HEK293 (cell line): ENCODE results near the gene MINDY1.
A peak's percentile ranks its signal among the peaks of the same experiment; 100 is the strongest.

Source experiments
- HIC1 ChIP-seq: fragments of 450-650 bp; formaldehyde crosslinking; IDR thresholded peaks from 2 replicates; pipeline ENCODE4 v1.5.1; 2016; ENCODE audit warnings: missing biosample characterization, missing genetic modification characterization
- IKZF3 ChIP-seq: fragments of 450-650 bp; IDR thresholded peaks from 2 replicates; pipeline ENCODE4 v1.5.0; 2018; ENCODE audit warnings: missing biosample characterization, mild to moderate bottlenecking, missing genetic modification characterization, moderate library complexity
- KLF1 ChIP-seq: fragments of 450-650 bp; formaldehyde crosslinking; IDR thresholded peaks from 2 replicates; pipeline ENCODE4 v1.5.1; 2016; ENCODE audit warnings: missing biosample characterization, missing genetic modification characterization
- KLF10 ChIP-seq: fragments of 450-650 bp; IDR thresholded peaks from 2 replicates; pipeline ENCODE4 v1.5.1; 2018; ENCODE audit warnings: missing biosample characterization, mild to moderate bottlenecking, missing genetic modification characterization
- MYNN ChIP-seq: fragments of 450-650 bp; formaldehyde crosslinking; IDR thresholded peaks from 2 replicates; pipeline ENCODE4 v1.5.1; 2016; ENCODE audit warnings: missing biosample characterization, missing genetic modification characterization, borderline replicate concordance
- PBX3 ChIP-seq: sonication (generic); formaldehyde crosslinking; IDR thresholded peaks from 2 replicates; pipeline ENCODE4 v1.8.1; 2022; ENCODE audit warnings: mild to moderate bottlenecking, moderate library complexity, missing genetic modification reagents
- PRDM1 ChIP-seq: fragments of 450-650 bp; formaldehyde crosslinking; IDR thresholded peaks from 2 replicates; pipeline ENCODE4; 2016; ENCODE audit warnings: missing biosample characterization, missing genetic modification characterization
- RBAK ChIP-seq: fragments of 450-650 bp; formaldehyde crosslinking; IDR thresholded peaks from 2 replicates; pipeline ENCODE4 v1.5.1; 2016; ENCODE audit warnings: missing biosample characterization, missing genetic modification characterization
- ZBTB17 ChIP-seq: fragments of 450-650 bp; formaldehyde crosslinking; IDR thresholded peaks from 2 replicates; pipeline ENCODE4 v1.5.1; 2016; ENCODE audit warnings: missing biosample characterization, missing genetic modification characterization
- ZBTB44 ChIP-seq: fragments of 450-650 bp; IDR thresholded peaks from 2 replicates; pipeline ENCODE4 v1.5.1; 2018; ENCODE audit warnings: missing biosample characterization, mild to moderate bottlenecking, missing genetic modification characterization
- ZBTB8A ChIP-seq: fragments of 450-650 bp; formaldehyde crosslinking; IDR thresholded peaks from 2 replicates; pipeline ENCODE4 v1.5.1; 2016; ENCODE audit warnings: missing biosample characterization, missing genetic modification characterization
- ZFP3 ChIP-seq: fragments of 450-650 bp; formaldehyde crosslinking; IDR thresholded peaks from 2 replicates; pipeline ENCODE4 v1.5.1; 2016; ENCODE audit warnings: low read depth, missing biosample characterization, missing genetic modification characterization
- ZFP69B ChIP-seq: fragments of 450-650 bp; formaldehyde crosslinking; IDR thresholded peaks from 2 replicates; pipeline ENCODE4 v1.5.1; 2016; ENCODE audit warnings: missing biosample characterization, missing genetic modification characterization
- ZNF112 ChIP-seq: fragments of 450-650 bp; formaldehyde crosslinking; IDR thresholded peaks from 2 replicates; pipeline ENCODE4 v1.5.0; 2017; ENCODE audit warnings: missing biosample characterization, missing genetic modification characterization
- ZNF132 ChIP-seq: fragments of 450-650 bp; formaldehyde crosslinking; IDR thresholded peaks from 2 replicates; pipeline ENCODE4 v1.5.1; 2017; ENCODE audit warnings: missing biosample characterization, missing genetic modification characterization, borderline replicate concordance
- ZNF2 ChIP-seq: fragments of 450-650 bp; formaldehyde crosslinking; IDR thresholded peaks from 2 replicates; pipeline ENCODE4 v1.5.1; 2016; ENCODE audit warnings: missing biosample characterization, missing genetic modification characterization
- ZNF24 ChIP-seq: fragments of 450-650 bp; formaldehyde crosslinking; IDR thresholded peaks from 2 replicates; pipeline ENCODE4 v1.5.1; 2016; ENCODE audit warnings: missing biosample characterization, missing genetic modification characterization
- ZNF335 ChIP-seq: fragments of 450-650 bp; formaldehyde crosslinking; conservative IDR thresholded peaks from 2 replicates; pipeline ENCODE4 v1.5.1; 2016; ENCODE audit warnings: missing biosample characterization, missing genetic modification characterization
- ZNF341 ChIP-seq: fragments of 450-650 bp; formaldehyde crosslinking; IDR thresholded peaks from 2 replicates; pipeline ENCODE4; 2016; ENCODE audit warnings: low read depth, missing biosample characterization, missing genetic modification characterization
- ZNF366 ChIP-seq: fragments of 450-650 bp; formaldehyde crosslinking; conservative IDR thresholded peaks from 2 replicates; pipeline ENCODE4 v1.5.1; 2016; ENCODE audit warnings: missing biosample characterization, missing genetic modification characterization
- ZNF394 ChIP-seq: fragments of 450-650 bp; formaldehyde crosslinking; IDR thresholded peaks from 2 replicates; pipeline ENCODE4 v1.5.1; 2016; ENCODE audit warnings: missing biosample characterization, missing genetic modification characterization, mild to moderate bottlenecking, moderate library complexity, borderline replicate concordance
- ZNF416 ChIP-seq: fragments of 450-650 bp; formaldehyde crosslinking; IDR thresholded peaks from 2 replicates; pipeline ENCODE4 v1.5.1; 2016; ENCODE audit warnings: missing biosample characterization, missing genetic modification characterization
- ZNF501 ChIP-seq: fragments of 450-650 bp; formaldehyde crosslinking; IDR thresholded peaks from 2 replicates; pipeline ENCODE4 v1.5.1; 2016; ENCODE audit warnings: missing biosample characterization, missing genetic modification characterization
- ZNF518A ChIP-seq: fragments of 450-650 bp; formaldehyde crosslinking; conservative IDR thresholded peaks from 2 replicates; pipeline ENCODE4 v1.5.1; 2016; ENCODE audit warnings: low read depth, missing biosample characterization, missing genetic modification characterization
- ZNF529 ChIP-seq: fragments of 450-650 bp; formaldehyde crosslinking; IDR thresholded peaks from 2 replicates; pipeline ENCODE4 v1.5.1; 2017; ENCODE audit warnings: missing genetic modification characterization, missing biosample characterization; ENCODE audit not compliant: insufficient replicate concordance
- ZNF555 ChIP-seq: fragments of 450-650 bp; formaldehyde crosslinking; conservative IDR thresholded peaks from 2 replicates; pipeline ENCODE4 v1.5.1; 2017; ENCODE audit warnings: missing biosample characterization, mild to moderate bottlenecking, missing genetic modification characterization, inconsistent platforms
- ZNF560 ChIP-seq: fragments of 450-650 bp; formaldehyde crosslinking; IDR thresholded peaks from 2 replicates; pipeline ENCODE4 v1.5.1; 2017; ENCODE audit warnings: missing biosample characterization, missing genetic modification characterization, borderline replicate concordance
- ZNF596 ChIP-seq: fragments of 450-650 bp; IDR thresholded peaks from 2 replicates; pipeline ENCODE4 v1.5.0; 2018; ENCODE audit warnings: missing biosample characterization, mild to moderate bottlenecking, missing genetic modification characterization, moderate library complexity
- ZNF624 ChIP-seq: fragments of 450-650 bp; formaldehyde crosslinking; IDR thresholded peaks from 2 replicates; pipeline ENCODE4 v1.5.1; 2017; ENCODE audit warnings: missing biosample characterization, missing genetic modification characterization
- ZNF660 ChIP-seq: fragments of 450-650 bp; IDR thresholded peaks from 2 replicates; pipeline ENCODE4 v1.5.1; 2018; ENCODE audit warnings: missing biosample characterization, mild to moderate bottlenecking, missing genetic modification characterization

MINDY1 gene

GRCh38 chr1:151006327-151007052 is at the start of gene MINDY1 (continued):
- TF ChIP-seq ZBTB44 (tag by site-specific recombination) (no peak), HIC1 (tag by site-specific recombination) (peak; percentile 62; the same call in 1 of the 2 replicates), ZNF24 (tag by site-specific recombination) (no peak), ZNF366 (peak; percentile 96), ZFP3 (tag by site-specific recombination) (no peak), IKZF3 (peak; percentile 54), ZNF660 (tag by site-specific recombination) (peak; percentile 64), ZNF560 (tag by site-specific recombination) (no peak), ZNF416 (tag by site-specific recombination) (no peak), ZNF529 (tag by site-specific recombination) (no peak), ZFP69B (tag by site-specific recombination) (no peak), ZBTB17 (tag by site-specific recombination) (peak; percentile 97), KLF1 (no peak), ZNF132 (tag by site-specific recombination) (no peak), PRDM1 (tag by site-specific recombination) (peak; percentile 90), ZNF624 (tag by site-specific recombination) (no peak), ZNF341 (tag by site-specific recombination) (peak; percentile 49; the same call in 1 of the 2 replicates), RBAK (tag by site-specific recombination) (no peak), ZBTB8A (no peak; the same call in 1 of the 2 replicates), ZNF335 (tag by site-specific recombination) (peak; percentile 62), KLF10 (tag by site-specific recombination) (no peak), ZNF501 (tag by site-specific recombination) (0 out of 2 replicates have a peak, but pooled peaks have one; percentile 40), ZNF518A (tag by site-specific recombination) (no peak), ZNF555 (tag by site-specific recombination) (no peak), MYNN (tag by site-specific recombination) (no peak), ZNF394 (tag by site-specific recombination) (0 out of 2 replicates have a peak, but pooled peaks have one; percentile 50), ZNF596 (tag by site-specific recombination) (peak; percentile 61; the same call in 1 of the 2 replicates), ZNF2 (tag by site-specific recombination) (peak; percentile 25; the same call in 1 of the 2 replicates), ZNF112 (tag by site-specific recombination) (no peak), PBX3 (CRISPR knock-in tag) (no peak)
